B cell (primary cell): ENCODE data around the gene GLOD5.

Experiments used
- CTCF ChIP-seq: fragments of 200-600 bp; IDR thresholded peaks from one replicate; pipeline ENCODE4 v1.8.0; 2022; ENCODE audit warnings: antibody characterized with exemption, mild to moderate bottlenecking
- EZH2 ChIP-seq: IDR thresholded peaks from 2 replicates; pipeline ENCODE4 v1.6.1; 2012; ENCODE audit warnings: borderline replicate concordance, low read depth, mild to moderate bottlenecking, moderate library complexity, low read length; ENCODE audit not compliant: insufficient read depth, poor library complexity, severe bottlenecking

- TF ChIP-seq CTCF: no peak
- no peak for TF ChIP-seq EZH2
Measured at GRCh38 chrX:48719958-48720357, 41.6 kb upstream of the GLOD5 start.
